SK-N-SH treated with all-trans-retinoic acid at 6 μM for 48 hours (cell line): ENCODE measurements around the gene PYDC1.
"Not testable (repeated sequence)": the region's sequence is repeated elsewhere in the genome, so short reads cannot be mapped to it uniquely, and the experiment has no call there.

Experiments
- ATAC-seq: fragments of 200-7000 bp; cut with Tn5 transposase; 3 replicates; pipeline ENCODE4 v1.9.1; 2020; ENCODE audit warnings: mild to moderate bottlenecking, moderate library complexity
- ARNTL ChIP-seq: fragments of 450-650 bp; formaldehyde crosslinking; IDR thresholded peaks from 2 replicates; pipeline ENCODE4 v1.5.0; 2020; ENCODE audit warnings: low read depth, mild to moderate bottlenecking, moderate library complexity, borderline replicate concordance
- BACH2 ChIP-seq: fragments of 250-450 bp; sonication (Bioruptor Pico); IDR thresholded peaks from 2 replicates; pipeline ENCODE4 v1.9.0; 2021; ENCODE audit warnings: mild to moderate bottlenecking, borderline replicate concordance
- CREB5 ChIP-seq: fragments of 250-450 bp; sonication (Bioruptor Pico); IDR thresholded peaks from 2 replicates; pipeline ENCODE4 v1.5.1; 2020; ENCODE audit warnings: low read depth, mild to moderate bottlenecking, moderate library complexity
- CSRNP3 ChIP-seq: fragments of 250-450 bp; sonication (Bioruptor Pico); IDR thresholded peaks from 2 replicates; pipeline ENCODE4 v1.5.1; 2021; ENCODE audit warnings: mild to moderate bottlenecking, moderate library complexity
- ESRRG ChIP-seq: fragments of 250-450 bp; sonication (Bioruptor Pico); IDR thresholded peaks from 2 replicates; pipeline ENCODE4 v1.6.1; 2021; ENCODE audit warnings: mild to moderate bottlenecking
- GLIS3 ChIP-seq: fragments of 250-450 bp; sonication (Bioruptor Pico); IDR thresholded peaks from 2 replicates; pipeline ENCODE4 v1.5.0; 2020; ENCODE audit warnings: mild to moderate bottlenecking, moderate library complexity
- ISL1 ChIP-seq: fragments of 250-450 bp; sonication (Bioruptor Pico); IDR thresholded peaks from 2 replicates; pipeline ENCODE4 v2.1.2; 2022; ENCODE audit warnings: mild to moderate bottlenecking, moderate library complexity
- OSR1 ChIP-seq: fragments of 250-450 bp; sonication (Bioruptor Pico); IDR thresholded peaks from 2 replicates; pipeline ENCODE4 v1.8.0; 2022; ENCODE audit warnings: moderate library complexity, mild to moderate bottlenecking, inconsistent platforms
- PATZ1 ChIP-seq: fragments of 250-450 bp; sonication (Bioruptor Pico); IDR thresholded peaks from 2 replicates; pipeline ENCODE4 v1.8.0; 2020; ENCODE audit warnings: mild to moderate bottlenecking, moderate library complexity, borderline replicate concordance
- RARB ChIP-seq: fragments of 250-450 bp; sonication (Bioruptor Pico); IDR thresholded peaks from 2 replicates; pipeline ENCODE4 v1.8.0; 2021; ENCODE audit warnings: mild to moderate bottlenecking, moderate library complexity
- TCF4 ChIP-seq: fragments of 250-450 bp; sonication (Bioruptor Pico); IDR thresholded peaks from 2 replicates; pipeline ENCODE4 v1.8.0; 2021; ENCODE audit warnings: mild to moderate bottlenecking, moderate library complexity, borderline replicate concordance
- TOX ChIP-seq: fragments of 250-450 bp; sonication (Bioruptor Pico); IDR thresholded peaks from 2 replicates; pipeline ENCODE4 v1.8.0; 2021; ENCODE audit warnings: mild to moderate bottlenecking, moderate library complexity, borderline replicate concordance
- TSHZ2 ChIP-seq: fragments of 250-450 bp; sonication (Bioruptor Pico); IDR thresholded peaks from 2 replicates; pipeline ENCODE4 v1.5.0; 2020; ENCODE audit warnings: mild to moderate bottlenecking, moderate library complexity
- ZFP3 ChIP-seq: fragments of 250-450 bp; sonication (Bioruptor Pico); IDR thresholded peaks from 2 replicates; pipeline ENCODE4 v1.5.0; 2020; ENCODE audit warnings: mild to moderate bottlenecking, moderate library complexity
- ZNF565 ChIP-seq: fragments of 450-650 bp; formaldehyde crosslinking; conservative IDR thresholded peaks from 2 replicates; pipeline ENCODE4 v1.5.0; 2020; ENCODE audit warnings: low read depth, mild to moderate bottlenecking, moderate library complexity
- ZNF8 ChIP-seq: fragments of 450-650 bp; formaldehyde crosslinking; IDR thresholded peaks from 2 replicates; pipeline ENCODE4 v1.5.0; 2020; ENCODE audit warnings: mild to moderate bottlenecking, moderate library complexity

PYDC1 gene

GRCh38 chr16:31199430-31200041 is 17.4 kb downstream of the PYDC1 start:
- ATAC-seq = no peak
- TF ChIP-seq ZNF565 = no peak
- no peak for TF ChIP-seq ARNTL (CRISPR knock-in tag)
- no peak for TF ChIP-seq CREB5
- TF ChIP-seq PATZ1 (CRISPR knock-in tag) = no peak
- no peak for TF ChIP-seq RARB (CRISPR knock-in tag)
- TF ChIP-seq OSR1 (CRISPR knock-in tag) = no peak
- TF ChIP-seq ZFP3 (CRISPR knock-in tag) = no peak
- no peak for TF ChIP-seq TCF4
- no peak for TF ChIP-seq TSHZ2 (CRISPR knock-in tag)
- no peak for TF ChIP-seq BACH2 (CRISPR knock-in tag)
- TF ChIP-seq TOX (CRISPR knock-in tag) = no peak
- TF ChIP-seq ZNF8 = no peak

GRCh38 chr16:31198207-31198882 is 18.6 kb downstream of the PYDC1 start:
- ATAC-seq = no peak

GRCh38 chr16:31196324-31197088 is 20.4 kb downstream of the PYDC1 start:
- TF ChIP-seq RARB (CRISPR knock-in tag) (no peak), GLIS3 (CRISPR knock-in tag) (no peak), ZFP3 (CRISPR knock-in tag) (no peak), ZNF8 (no peak), ZNF565 (no peak), PATZ1 (CRISPR knock-in tag) (no peak), ISL1 (CRISPR knock-in tag) (no peak)

More at GRCh38 chr16:31198207-31198882, 18.6 kb downstream of the PYDC1 start:
- TF ChIP-seq CREB5 (no peak), ZNF8 (no peak)

GRCh38 chr16:31195861-31196260 is 21.1 kb downstream of the PYDC1 start:
- not testable (repeated sequence) for ATAC-seq

More at GRCh38 chr16:31196324-31197088, 20.4 kb downstream of the PYDC1 start:
- ATAC-seq = no peak

- TF ChIP-seq CSRNP3 (CRISPR knock-in tag) (no peak), ESRRG (CRISPR knock-in tag) (0 out of 2 replicates have a peak, but pooled peaks have one; percentile 25)
- no peak for ATAC-seq
These were observed 22.0 kb downstream of the PYDC1 start for GRCh38 chr16:31194898-31195297.
